Measurements from ENCODE around the gene CDKN2A.

The CDKN2A gene

DNA sequence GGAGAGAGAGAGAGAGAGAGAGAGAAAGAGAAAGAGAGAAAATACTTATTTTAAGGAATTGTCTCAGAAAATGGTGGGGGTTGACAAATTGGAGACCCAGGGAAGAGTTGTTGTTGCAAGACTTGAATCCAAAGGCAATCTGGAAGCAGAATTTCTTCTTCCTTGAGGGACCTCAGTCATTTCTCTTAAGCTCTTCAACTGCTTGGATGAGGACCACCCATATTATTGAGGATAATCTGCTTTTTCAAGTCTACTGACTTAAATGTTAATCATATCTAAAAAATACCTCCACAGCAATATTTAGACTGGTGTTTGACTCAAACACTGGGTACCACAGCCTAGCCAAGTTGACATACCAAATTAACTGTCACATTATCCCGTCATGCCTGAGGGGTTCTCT is 3.3 kb upstream of the CDKN2A start:
- Mint-ChIP-seq H3K4me1 (ENCODE audit: low read depth in 2 of 2) (peaks cover 16 to 18% of the 10 kb centered on the region in 2 donors), H3K36me3 (ENCODE audit: insufficient read depth) (peaks cover 26% of the 10 kb centered on the region), H3K27me3 (no peaks in the 10 kb centered on the region), H3K4me3 (no peak overlapping the region), H3K27ac (no peak overlapping the region), H3K9me3 (no peaks in the 10 kb centered on the region)
- no peak for DNase-seq
- ATAC-seq (replicated peaks), result no peak

DNA sequence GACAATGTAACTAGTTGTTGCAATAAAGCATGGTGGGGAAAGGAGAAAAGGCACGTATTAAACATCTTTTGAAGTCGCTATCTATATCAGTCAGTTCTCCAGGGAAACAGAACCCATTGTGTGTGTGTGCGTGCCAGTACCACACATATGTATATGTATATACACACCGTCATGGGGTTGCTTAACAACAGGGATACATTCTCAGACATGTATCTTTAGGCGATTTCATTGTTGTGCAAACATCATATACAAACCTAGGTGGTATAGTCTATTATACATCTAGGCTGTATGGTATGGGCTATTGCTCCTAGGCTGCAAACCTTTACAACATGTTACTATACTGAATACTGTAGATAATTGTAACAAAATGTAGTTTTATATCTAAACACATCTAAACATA is 2.7 kb upstream of the CDKN2A start:
- peak overlapping the region; percentile 91 to 100 for H3K4me3 Mint-ChIP-seq
- peaks cover 26% of the 10 kb centered on the region for H3K36me3 Mint-ChIP-seq (ENCODE audit: insufficient read depth)
- no peaks in the 10 kb centered on the region for H3K9me3 Mint-ChIP-seq
- no peaks in the 10 kb centered on the region for H3K27me3 Mint-ChIP-seq
- ATAC-seq (replicated peaks) (no peak), DNase-seq (no peak)
- peaks cover 16 to 18% of the 10 kb centered on the region in 2 donors for H3K4me1 Mint-ChIP-seq (ENCODE audit: low read depth in 2 of 2)
- peak overlapping the region in 1 of 2 donors; percentile 93 for H3K27ac Mint-ChIP-seq

DNA sequence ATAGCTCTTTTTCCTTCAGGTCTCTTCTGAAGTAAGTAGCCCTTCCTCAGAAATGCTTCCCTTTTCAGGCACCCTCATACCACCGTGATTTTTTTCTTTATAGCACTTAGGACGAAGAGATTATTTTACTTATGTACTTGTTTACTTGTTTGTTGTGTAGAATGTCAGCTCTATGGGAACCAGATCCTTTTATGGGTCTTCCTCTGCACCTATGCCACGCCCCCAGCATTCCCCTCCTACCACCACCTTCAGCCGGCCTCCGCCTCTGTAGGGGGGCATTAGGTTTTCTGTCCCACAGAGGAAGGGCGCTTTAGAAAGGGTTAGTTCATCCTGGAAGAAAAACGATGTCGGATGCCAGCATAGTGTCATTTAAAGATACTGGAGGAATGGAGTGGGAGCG is 2.2 kb upstream of the CDKN2A start:
- Mint-ChIP-seq H3K4me3 (peak overlapping the region; percentile 91 to 100), H3K9me3 (no peaks in the 10 kb centered on the region), H3K27ac (peak overlapping the region; percentile 93 to 99), H3K27me3 (no peaks in the 10 kb centered on the region), H3K4me1 (ENCODE audit: low read depth in 2 of 2) (peaks cover 18% of the 10 kb centered on the region in 2 donors), H3K36me3 (ENCODE audit: insufficient read depth) (peaks cover 26% of the 10 kb centered on the region)
- ATAC-seq (replicated peaks) (no peak), DNase-seq (no peak)

DNA sequence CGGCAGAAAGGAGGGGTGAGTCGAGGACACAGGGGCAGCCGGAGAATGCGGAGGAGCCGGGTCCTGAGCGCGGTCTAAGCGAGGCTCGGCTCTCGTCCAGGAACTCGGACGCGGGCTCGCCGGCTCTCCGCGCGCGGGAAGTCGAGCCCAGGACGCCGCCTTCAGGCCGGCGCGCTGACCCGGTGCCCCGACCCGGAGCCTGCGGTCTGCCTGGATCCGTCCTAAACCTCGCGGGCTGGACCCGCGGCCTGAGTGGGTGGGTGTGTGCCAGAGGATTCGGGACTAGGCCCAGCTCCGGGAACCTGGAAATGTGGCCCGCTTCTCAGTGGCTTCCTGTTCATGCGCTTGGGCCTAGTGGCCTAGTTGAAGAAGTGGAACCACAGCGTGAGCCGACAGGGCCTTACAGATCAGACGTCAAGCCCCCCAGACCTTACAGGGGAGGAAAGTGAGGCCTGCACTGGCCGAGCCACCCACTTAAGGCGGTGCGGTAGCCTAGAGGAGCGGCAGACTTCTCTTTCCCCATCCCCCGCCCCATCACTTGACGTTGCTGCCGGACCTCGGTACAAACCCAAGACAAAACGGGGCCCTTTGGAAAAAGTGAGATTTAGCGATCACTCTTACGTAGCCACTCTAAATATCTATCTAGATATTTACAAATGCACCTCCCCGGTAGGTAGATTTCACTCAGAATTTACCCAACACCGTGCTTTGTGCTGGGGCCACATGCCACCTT is 1.6 kb upstream of the CDKN2A start:
- Mint-ChIP-seq H3K9me3 (no peaks in the 10 kb centered on the region), H3K27me3 (no peaks in the 10 kb centered on the region), H3K27ac (peak overlapping the region; percentile 93 to 99), H3K36me3 (ENCODE audit: insufficient read depth) (peaks cover 26% of the 10 kb centered on the region), H3K4me1 (ENCODE audit: low read depth in 2 of 2) (peaks cover 18 to 20% of the 10 kb centered on the region in 2 donors), H3K4me3 (peak overlapping the region; percentile 91 to 100)
- ATAC-seq (replicated peaks) (peak; percentile 3), DNase-seq (peak in 1 of 3 experiments; percentile 18)

DNA sequence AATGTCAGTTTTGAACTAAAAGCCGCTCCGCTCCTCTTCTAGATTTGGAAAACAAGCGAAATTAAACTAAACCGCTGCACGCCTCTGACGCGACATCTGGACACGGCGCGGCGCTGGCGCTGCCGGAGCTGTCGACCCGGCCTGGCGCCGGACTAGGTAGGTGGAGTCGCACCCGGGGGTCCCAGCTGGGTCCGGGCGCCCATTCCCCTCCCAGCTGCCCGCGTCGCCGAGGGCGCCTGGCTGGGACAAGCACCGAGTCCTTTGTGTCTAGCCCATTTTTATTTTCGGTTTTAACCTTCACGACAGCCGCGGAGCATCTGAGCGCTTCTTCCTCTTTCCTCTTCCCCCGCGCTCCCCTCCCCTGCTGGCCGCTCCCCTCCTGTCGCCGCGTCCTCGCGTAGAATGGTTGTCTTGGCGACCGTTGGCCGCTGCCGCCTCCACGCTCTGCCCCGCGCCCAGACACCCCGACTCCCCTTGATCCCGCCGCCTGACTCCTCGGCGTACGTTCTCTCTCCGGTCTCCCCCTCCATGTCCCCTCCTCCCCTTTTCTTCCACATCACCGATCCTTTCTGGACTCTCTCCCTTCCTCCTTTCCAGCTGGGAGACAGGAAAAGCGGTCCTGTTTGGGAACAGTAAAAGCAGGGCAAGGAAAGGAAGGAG is 944 bp upstream of the CDKN2A start:
- H3K27ac Mint-ChIP-seq, result peak overlapping the region; percentile 93 to 99
- no peaks in the 10 kb centered on the region for H3K27me3 Mint-ChIP-seq
- ATAC-seq (replicated peaks) (peak; percentile 78), DNase-seq (peak; percentile 80 to 81 (median 81))
- peaks cover 26% of the 10 kb centered on the region for H3K36me3 Mint-ChIP-seq (ENCODE audit: insufficient read depth)
- peaks cover 18 to 20% of the 10 kb centered on the region in 2 donors for H3K4me1 Mint-ChIP-seq (ENCODE audit: low read depth in 2 of 2)
- peak overlapping the region; percentile 91 to 100 for H3K4me3 Mint-ChIP-seq
- H3K9me3 Mint-ChIP-seq, result no peaks in the 10 kb centered on the region

DNA sequence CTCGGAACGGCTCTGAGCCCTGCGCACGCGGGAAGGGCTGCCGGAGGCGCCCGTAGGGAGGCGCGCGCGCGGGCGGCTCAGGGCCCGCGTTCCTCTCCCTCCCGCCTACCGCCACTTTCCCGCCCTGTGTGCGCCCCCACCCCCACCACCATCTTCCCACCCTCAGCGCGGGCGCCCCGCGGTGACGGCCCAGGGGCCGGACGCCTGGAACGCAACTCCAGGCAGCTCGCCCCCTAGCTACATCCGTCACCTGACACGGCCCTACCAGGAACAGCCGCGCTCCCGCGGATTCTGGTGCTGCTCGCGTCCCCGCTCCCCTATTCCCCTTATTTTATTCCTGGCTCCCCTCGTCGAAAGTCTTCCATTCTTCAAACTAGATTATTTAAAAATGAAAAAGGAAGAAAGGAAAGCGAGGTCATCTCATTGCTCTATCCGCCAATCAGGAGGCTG is 389 bp upstream of the CDKN2A start, which contains the start of gene CDKN2B-AS1:
CDKN2B-AS1 (plus strand) TSS at position 236 of the 450 bp plus-strand sequence.
- Mint-ChIP-seq H3K27ac (peak within 1 kb of the TSS; percentile 93 to 99), H3K4me3 (peak within 1 kb of the TSS; percentile 91 to 100), H3K9me3 (no peaks in the 10 kb centered on the region), H3K36me3 (ENCODE audit: insufficient read depth) (peaks cover 29% of the 10 kb centered on the region), H3K4me1 (ENCODE audit: low read depth in 2 of 2) (peaks cover 18 to 20% of the 10 kb centered on the region in 2 donors), H3K27me3 (peaks cover 0 to 6% of the 10 kb centered on the region in 2 donors)
- ATAC-seq (replicated peaks), result peak; percentile 42
- peak in 2 of 3 experiments; percentile 31 to 32 for DNase-seq

DNA sequence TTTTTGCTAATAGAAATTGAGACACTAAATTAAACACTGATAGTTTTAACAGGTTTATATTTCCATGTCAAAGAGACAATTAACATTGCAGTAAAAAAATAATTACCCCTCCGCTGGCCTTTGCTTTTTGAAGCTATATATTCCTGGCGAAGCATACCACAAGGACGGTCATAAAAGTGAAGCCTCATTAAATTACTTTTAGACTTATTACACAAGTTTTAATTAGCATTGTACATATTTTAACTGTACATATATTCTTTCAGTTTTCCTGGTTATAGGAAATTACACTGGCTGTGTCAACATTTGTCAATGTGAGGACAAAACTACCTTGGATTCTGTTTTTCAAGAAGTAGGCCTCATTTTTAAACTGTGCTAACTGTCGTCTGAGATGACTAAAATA is 1.2 kb downstream of the CDKN2A start:
- H3K9me3 Mint-ChIP-seq, result no peaks in the 10 kb centered on the region
- peaks cover 0 to 10% of the 10 kb centered on the region in 2 donors for H3K27me3 Mint-ChIP-seq
- peaks cover 34% of the 10 kb centered on the region for H3K36me3 Mint-ChIP-seq (ENCODE audit: insufficient read depth)
- DNase-seq (no peak), ATAC-seq (replicated peaks) (no peak)
- H3K27ac Mint-ChIP-seq, result peak overlapping the region in 1 of 2 donors; percentile 99
- H3K4me3 Mint-ChIP-seq, result peak overlapping the region; percentile 91 to 100
- H3K4me1 Mint-ChIP-seq (ENCODE audit: low read depth in 2 of 2), result peaks cover 18 to 20% of the 10 kb centered on the region in 2 donors

DNA sequence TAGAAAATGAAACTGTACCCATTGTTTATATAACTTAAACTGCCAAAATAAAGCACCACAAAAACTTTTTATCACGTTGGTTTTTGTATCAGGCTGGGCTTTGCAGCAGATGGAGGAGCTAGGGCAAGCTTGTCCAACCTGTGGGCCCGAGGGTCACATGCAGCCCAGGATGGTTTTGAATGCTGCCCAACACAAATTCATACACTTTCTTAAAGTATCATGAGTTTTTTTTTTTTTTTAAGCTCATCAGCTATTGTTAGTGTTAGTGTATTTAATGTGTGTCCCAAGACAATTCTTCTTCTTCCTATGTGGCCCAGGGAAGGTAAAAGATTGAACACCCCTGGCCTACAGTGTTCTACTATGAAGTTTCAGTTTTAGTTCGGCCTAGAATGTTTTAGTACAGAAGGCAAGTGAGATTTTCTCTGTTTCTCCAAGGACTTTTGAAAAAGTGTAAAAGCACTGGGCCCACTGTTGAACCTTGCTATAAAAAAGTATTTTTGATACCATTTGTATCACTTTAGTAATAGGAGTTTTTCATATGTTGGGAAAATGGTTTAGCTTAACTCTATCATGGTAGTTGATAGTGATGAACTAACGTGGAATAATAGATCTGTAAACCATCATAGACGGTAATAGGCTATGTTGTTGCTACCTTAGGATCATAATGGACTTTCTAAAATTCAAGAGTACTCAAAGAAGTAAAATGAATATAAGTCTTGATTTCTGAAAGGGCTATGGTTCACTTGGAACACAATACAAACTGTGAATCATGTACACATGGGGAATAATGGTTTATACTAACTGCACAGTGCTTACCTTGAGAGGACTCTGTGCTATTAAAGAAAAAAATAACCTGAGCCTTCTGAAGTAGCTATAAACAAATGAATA is 2.9 kb downstream of the CDKN2A start:
- no peak for ATAC-seq (replicated peaks)
- peaks cover 0 to 10% of the 10 kb centered on the region in 2 donors for H3K27me3 Mint-ChIP-seq
- H3K4me3 Mint-ChIP-seq, result no peak overlapping the region
- H3K9me3 Mint-ChIP-seq, result no peaks in the 10 kb centered on the region
- no peak for DNase-seq
- peaks cover 31% of the 10 kb centered on the region for H3K36me3 Mint-ChIP-seq (ENCODE audit: insufficient read depth)
- H3K4me1 Mint-ChIP-seq (ENCODE audit: low read depth in 2 of 2), result peaks cover 16 to 26% of the 10 kb centered on the region in 2 donors
- no peak overlapping the region for H3K27ac Mint-ChIP-seq

DNA sequence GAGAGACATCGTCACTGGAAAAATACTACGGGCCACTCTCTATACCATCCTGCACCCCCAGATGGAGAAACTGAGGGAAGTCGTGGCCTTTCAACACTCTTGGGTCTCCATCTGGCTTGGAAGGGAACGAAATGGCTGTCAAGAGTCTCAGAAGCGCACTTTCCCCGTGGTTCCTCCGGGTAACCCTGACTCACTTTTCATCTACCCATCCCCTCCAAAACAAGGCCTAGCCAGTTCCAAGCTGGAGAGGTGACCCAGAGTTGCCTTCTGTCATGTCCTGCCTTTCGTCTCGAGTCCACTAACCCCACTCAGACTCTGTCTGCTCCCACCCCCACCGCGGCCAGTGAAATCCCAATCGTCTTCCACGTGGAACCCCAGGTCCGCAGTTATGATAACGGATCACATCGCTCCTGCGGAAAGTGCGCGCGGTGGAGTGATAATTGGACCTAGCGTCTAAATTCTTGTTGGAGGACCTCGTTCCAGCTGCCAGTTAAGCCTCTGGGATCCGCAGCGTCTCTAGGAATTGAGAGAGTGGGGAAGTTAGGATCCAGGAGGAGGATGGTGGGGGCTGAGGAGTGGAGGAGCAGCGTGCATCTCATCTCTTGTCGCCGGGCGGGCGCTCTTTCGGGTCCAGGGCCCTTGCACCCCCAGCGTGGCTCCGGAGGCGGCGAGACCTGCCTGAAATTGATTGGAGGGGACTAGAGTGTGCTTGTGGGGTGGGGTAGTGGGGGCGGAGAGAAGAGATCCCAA is 4.6 kb downstream of the CDKN2A start:
- DNase-seq, result no peak
- peaks cover 15% of the 10 kb centered on the region for H3K36me3 Mint-ChIP-seq (ENCODE audit: insufficient read depth)
- no peak for ATAC-seq (replicated peaks)
- peaks cover 6 to 21% of the 10 kb centered on the region in 2 donors for H3K4me1 Mint-ChIP-seq (ENCODE audit: low read depth in 2 of 2)
- peaks cover 0 to 12% of the 10 kb centered on the region in 2 donors for H3K27me3 Mint-ChIP-seq
- H3K9me3 Mint-ChIP-seq, result no peaks in the 10 kb centered on the region
- no peak overlapping the region for H3K27ac Mint-ChIP-seq
- no peak overlapping the region for H3K4me3 Mint-ChIP-seq

DNA sequence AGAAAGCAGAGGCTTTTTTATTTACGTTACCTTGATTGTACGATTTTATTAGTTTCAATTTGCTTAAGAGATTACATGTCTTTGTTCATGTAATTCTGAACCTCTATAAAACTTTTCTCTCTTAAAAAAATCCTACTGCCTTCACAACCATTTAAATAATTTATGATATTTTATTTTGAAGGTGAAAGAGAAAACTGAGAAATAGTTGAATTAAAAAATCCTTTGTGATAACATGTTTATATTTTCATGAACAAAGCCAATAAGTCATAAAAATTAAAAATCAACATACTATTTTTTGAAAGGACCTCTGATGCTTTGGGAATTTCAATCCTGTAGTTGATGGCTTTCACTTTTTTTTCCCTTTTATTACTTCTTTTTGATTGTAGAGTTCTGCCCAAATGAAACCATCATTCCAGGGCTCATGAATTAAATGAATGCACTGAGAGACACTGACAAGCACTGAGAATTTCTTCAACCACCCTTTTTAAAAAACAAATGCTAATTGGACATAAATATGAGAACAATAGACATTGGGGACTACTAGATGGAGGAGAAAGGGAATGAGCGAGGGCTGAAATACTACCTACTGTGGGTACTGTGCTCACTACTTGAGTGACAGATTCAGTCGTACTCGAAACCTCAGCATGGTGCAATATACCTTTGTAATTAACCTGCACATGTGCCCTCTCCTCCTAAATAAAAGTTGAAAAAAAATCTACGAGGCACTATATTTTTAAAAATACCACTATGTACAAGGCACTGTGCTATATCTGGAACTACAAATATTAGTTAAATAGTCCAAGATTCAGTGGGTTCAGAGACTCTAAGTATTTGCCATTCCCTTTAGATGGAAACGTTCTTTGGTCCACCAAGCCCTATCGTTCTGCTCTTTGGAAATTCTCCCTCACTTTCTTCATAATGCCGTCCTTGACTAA is 5.9 kb downstream of the CDKN2A start:
- Mint-ChIP-seq H3K4me3 (no peak overlapping the region), H3K27ac (no peak overlapping the region), H3K27me3 (peaks cover 0 to 23% of the 10 kb centered on the region in 2 donors), H3K36me3 (ENCODE audit: insufficient read depth) (peaks cover 8% of the 10 kb centered on the region), H3K4me1 (ENCODE audit: low read depth in 2 of 2) (peaks cover 2 to 14% of the 10 kb centered on the region in 2 donors), H3K9me3 (no peaks in the 10 kb centered on the region)
- no peak for ATAC-seq (replicated peaks)
- DNase-seq, result no peak

DNA sequence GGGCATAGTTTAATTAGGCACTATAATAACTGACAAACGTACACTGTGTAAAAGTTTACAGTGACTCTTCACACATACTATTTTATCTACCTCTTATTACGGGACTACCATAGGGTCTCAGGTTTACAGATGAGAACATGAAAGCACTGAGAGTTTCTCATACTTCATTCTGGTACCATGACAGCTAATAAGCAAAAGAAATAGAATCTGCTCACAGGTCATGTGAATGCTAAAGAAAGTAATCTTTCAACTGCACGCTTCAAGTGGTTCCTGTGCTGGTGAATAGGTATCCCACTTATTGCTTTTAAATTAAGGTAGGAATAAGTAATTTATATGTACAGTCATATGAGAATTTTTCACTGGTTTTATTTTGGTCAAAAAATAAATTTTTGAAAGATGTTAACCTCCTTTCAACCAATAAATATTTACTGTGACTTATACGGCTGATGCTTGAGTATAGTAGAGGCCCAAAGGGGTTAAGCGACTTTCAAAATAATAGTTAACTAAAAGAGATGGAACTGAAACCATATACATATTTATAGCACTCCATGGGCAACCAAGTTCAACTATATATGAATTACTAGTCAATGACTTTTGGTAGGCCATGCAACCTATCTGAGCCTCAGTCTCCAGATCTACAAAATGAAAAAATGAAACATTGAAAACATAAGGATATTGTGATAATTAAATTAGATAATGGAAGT is 8.1 kb downstream of the CDKN2A start:
- no peaks in the 10 kb centered on the region for H3K9me3 Mint-ChIP-seq
- H3K4me3 Mint-ChIP-seq, result no peak overlapping the region
- peaks cover 8% of the 10 kb centered on the region for H3K36me3 Mint-ChIP-seq (ENCODE audit: insufficient read depth)
- peaks cover 9 to 35% of the 10 kb centered on the region in 2 donors for H3K27me3 Mint-ChIP-seq
- no peak for ATAC-seq (replicated peaks)
- no peak for DNase-seq
- H3K27ac Mint-ChIP-seq, result no peak overlapping the region
- peaks cover 2 to 8% of the 10 kb centered on the region in 2 donors for H3K4me1 Mint-ChIP-seq (ENCODE audit: low read depth in 2 of 2)

Data from effector memory CD8-positive, alpha-beta T cell (primary cell).